Upper lobe of left lung (tissue), 6 donors: Measurements from ENCODE around the gene CDV3. TPM values are rescaled to one million over a fixed set of nuclear protein-coding genes. Genes with fewer than 3 reads are reported as not detected.
"Not testable (repeated sequence)": the region's sequence is repeated elsewhere in the genome, so short reads cannot be mapped to it uniquely, and the experiment has no call there.

Source experiments
- ATAC-seq, 2 donors: fragments of 200-7000 bp; cut with Tn5 transposase; one replicate each; pipeline ENCODE4 v1.9.1; 2022; ENCODE audit warnings: mild to moderate bottlenecking in 2 of 2, moderate library complexity in 2 of 2; ENCODE audit not compliant: low FRiP score in 2 of 2
- DNase-seq, 2 donors: peaks; one replicate each; pipeline ENCODE4 v3.0.0-alpha.2; 2019 to 2020
- H3K27ac ChIP-seq, 4 donors: fragments of 200-600 bp; sonication (generic); one replicate each; pipeline ENCODE4 v1.5.1; 2016 to 2019
- H3K27me3 ChIP-seq, 4 donors: fragments of 200-600 bp; sonication (generic); one replicate each; pipeline ENCODE4 v1.5.1; 2017 to 2019
- H3K36me3 ChIP-seq, 4 donors: fragments of 200-600 bp; sonication (generic); one replicate each; pipeline ENCODE4 v1.5.1; 2016 to 2019
- H3K4me1 ChIP-seq, 4 donors: fragments of 200-600 bp; sonication (generic); one replicate each; pipeline ENCODE4 v1.5.1; 2018 to 2019
- H3K4me3 ChIP-seq, 4 donors: fragments of 200-600 bp; sonication (generic); one replicate each; pipeline ENCODE4 v1.5.1; 2017 to 2019; ENCODE audit warnings: mild to moderate bottlenecking in 2 of 4, moderate library complexity in 1 of 4
- H3K9me3 ChIP-seq, 4 donors: fragments of 200-600 bp; sonication (generic); one replicate each; pipeline ENCODE4 v1.5.1; 2018 to 2019
- CTCF ChIP-seq, 6 experiments: fragments of 450-650 bp in 4 of 6; fragments of 200-600 bp in 2 of 6; sonication (generic) in 2 of 6; IDR thresholded peaks; one replicate each; pipeline ENCODE4 v1.5.1; 2016 to 2019; ENCODE audit warnings: antibody characterized with exemption in 6 of 6
- EP300 ChIP-seq, 4 donors: sonication (generic); formaldehyde crosslinking; IDR thresholded peaks; one replicate each; pipeline ENCODE4 v1.5.1; 2017; ENCODE audit warnings: antibody characterized with exemption in 4 of 4, control low read depth in 2 of 4
- POLR2A ChIP-seq, 4 donors: fragments of 450-650 bp; IDR thresholded peaks; one replicate each; pipeline ENCODE4 v1.5.1; 2016 to 2017; ENCODE audit warnings: antibody characterized with exemption in 4 of 4, mild to moderate bottlenecking in 2 of 4
- POLR2AphosphoS5 ChIP-seq, 2 donors: sonication (generic); formaldehyde crosslinking; IDR thresholded peaks; one replicate each; pipeline ENCODE4 v1.5.1; 2017; ENCODE audit warnings: antibody characterized with exemption in 2 of 2
- WGBS, 2 donors: methylation state at CpG; one replicate each; pipeline ENCODE4 v1.1.5; 2017 to 2018; 5-methylcytosine and 5-hydroxymethylcytosine counted together
- total RNA-seq, 6 donors: library from RNA; depleted of rRNA in 4 of 6; stranded (reverse); fragments of >200 nt in 4 of 6; gene quantifications; one replicate each; pipeline versions ENCODE4 v1.1.0 to v1.2.1, GENCODE V29; 2016 to 2021
- donor health status: DM: no; HTN: no; CAD: no; lungs with moderate emphysema.
- donor health status: DM: no; HTN: yes; CAD: no; lungs with severe emphysema.

The CDV3 gene
- total RNA-seq, 6 donors from 2014 or later: 58.3 to 181 (median 161) TPM

- Histone ChIP-seq H3K4me3 (no peak overlapping the region), H3K27me3 (no peaks in the 10 kb centered on the region), H3K36me3 (no peaks in the 10 kb centered on the region), H3K4me1 (peaks cover 14 to 19% (median 15%) of the 10 kb centered on the region in 4 donors), H3K9me3 (no peaks in the 10 kb centered on the region), H3K27ac (no peak overlapping the region)
- WGBS, 2 donors: 57 to 73% methylated on average over 5 of the region's 5 CpGs
- DNase-seq (no peak), ATAC-seq (no peak)
- TF ChIP-seq CTCF (IDR thresholded peaks at IDR 0.05): no peak
- TF ChIP-seq EP300 (IDR thresholded peaks at IDR 0.05): no peak
- no peak for TF ChIP-seq POLR2A (IDR thresholded peaks at IDR 0.05)
- TF ChIP-seq POLR2AphosphoS5 (IDR thresholded peaks at IDR 0.05): no peak
Observed at GRCh38 chr3:133531981-133532380, 41.5 kb upstream of the CDV3 start.

- TF ChIP-seq POLR2A (IDR thresholded peaks at IDR 0.05): no peak
- no peak for TF ChIP-seq EP300 (IDR thresholded peaks at IDR 0.05)
- no peak for TF ChIP-seq CTCF (IDR thresholded peaks at IDR 0.05)
- no peak for TF ChIP-seq POLR2AphosphoS5 (IDR thresholded peaks at IDR 0.05)
- ATAC-seq: no peak
- H3K27ac ChIP-seq: no peak overlapping the region
- H3K4me1 ChIP-seq: peaks cover 14 to 20% (median 15%) of the 10 kb centered on the region in 4 donors
- no peak overlapping the region for H3K4me3 ChIP-seq
- DNase-seq: no peak
- 89 to 95% methylated on average over 5 of the region's 5 CpGs for WGBS, 2 donors
- H3K36me3 ChIP-seq: no peaks in the 10 kb centered on the region
- H3K27me3 ChIP-seq: no peaks in the 10 kb centered on the region
- no peaks in the 10 kb centered on the region for H3K9me3 ChIP-seq
Observed at GRCh38 chr3:133532951-133533350, 40.5 kb upstream of the CDV3 start.

GRCh38 chr3:133535971-133536881 is 37.3 kb upstream of the CDV3 start:
- H3K4me3 ChIP-seq: no peak overlapping the region
- no peaks in the 10 kb centered on the region for H3K36me3 ChIP-seq
- H3K27ac ChIP-seq: peak overlapping the region; percentile 19 to 79 (median 74)
- H3K27me3 ChIP-seq: no peaks in the 10 kb centered on the region
- ATAC-seq (peak; percentile 51 to 75), DNase-seq (no peak)
- WGBS, 2 donors: 14 to 29% methylated on average over 1 of the region's 1 CpG
- H3K4me1 ChIP-seq: peaks cover 14 to 20% (median 15%) of the 10 kb centered on the region in 4 donors
- TF ChIP-seq POLR2AphosphoS5 (IDR thresholded peaks at IDR 0.05) (peak in 1 of 2 donors; percentile 41), CTCF (IDR thresholded peaks at IDR 0.05) (no peak), EP300 (IDR thresholded peaks at IDR 0.05) (peak in 1 of 4 donors; percentile 13), POLR2A (IDR thresholded peaks at IDR 0.05) (no peak)
- H3K9me3 ChIP-seq: no peaks in the 10 kb centered on the region

GRCh38 chr3:133537131-133537530 is 36.4 kb upstream of the CDV3 start:
- 95 to 98% methylated on average over 7 to 11 of the region's 11 CpGs for WGBS, 2 donors
- not testable (repeated sequence) for H3K27me3 ChIP-seq, H3K27ac ChIP-seq, H3K4me3 ChIP-seq, H3K9me3 ChIP-seq, ATAC-seq, H3K36me3 ChIP-seq
- DNase-seq: peak in 1 of 2 donors; percentile 71
- peaks cover 14 to 20% (median 15%) of the 10 kb centered on the region in 4 donors for H3K4me1 ChIP-seq

GRCh38 chr3:133538154-133538553 is 35.3 kb upstream of the CDV3 start:
- no peak for ATAC-seq
- H3K27me3 ChIP-seq: no peaks in the 10 kb centered on the region
- DNase-seq: no peak
- H3K9me3 ChIP-seq: no peaks in the 10 kb centered on the region
- H3K27ac ChIP-seq: no peak overlapping the region
- H3K36me3 ChIP-seq: no peaks in the 10 kb centered on the region
- WGBS, 2 donors: 98 to 100% methylated on average over 2 of the region's 2 CpGs
- TF ChIP-seq CTCF (IDR thresholded peaks at IDR 0.05): no peak
- TF ChIP-seq POLR2AphosphoS5 (IDR thresholded peaks at IDR 0.05): no peak
- TF ChIP-seq POLR2A (IDR thresholded peaks at IDR 0.05): no peak
- no peak for TF ChIP-seq EP300 (IDR thresholded peaks at IDR 0.05)
- H3K4me1 ChIP-seq: peaks cover 14 to 20% (median 15%) of the 10 kb centered on the region in 4 donors
- no peak overlapping the region for H3K4me3 ChIP-seq
